ENCODE data around the gene MYH13. TPM values are rescaled to one million over a fixed set of nuclear protein-coding genes. Genes with fewer than 3 reads are reported as not detected.

MYH13 gene
- total RNA-seq, 8 experiments from 2014 or later, result 0.09 TPM; not detected in 7

GRCh38 chr17:10380631-10381408, 8.0 kb upstream of the MYH13 start:
- Histone ChIP-seq H3K4me1 (replicated peaks in 1 of 2) (no peaks in the 10 kb centered on the region), H3K27ac (no peak overlapping the region), H3K4me3 (no peak overlapping the region)
- WGBS, 10 experiments, result 47 to 100% (median 67%) methylated on average over 3 of the region's 3 CpGs; no CpG with 5 or more reads in 2 of the 10 experiments
- no peak for ATAC-seq (replicated peaks in 6 of 8)
- in situ Hi-C loops (cut with MboI; ENCODE audit: low pct_unique_long_range_greater_than_20kb in 2 of 9, low sequenced_read_pairs in 9 of 9, unreplicated experiment in 9 of 9), result no loop called here

- Histone ChIP-seq H3K4me1 (replicated peaks in 1 of 2) (no peaks in the 10 kb centered on the region), H3K4me3 (no peak overlapping the region), H3K27ac (no peak overlapping the region)
- in situ Hi-C loops (cut with MboI; ENCODE audit: low pct_unique_long_range_greater_than_20kb in 2 of 9, low sequenced_read_pairs in 9 of 9, unreplicated experiment in 9 of 9), result no loop called here
- no peak for ATAC-seq (replicated peaks in 6 of 8)
- 50 to 87% (median 76%) methylated on average over 1 to 6 of the region's 7 CpGs; no CpG with 5 or more reads in 3 of the 10 experiments for WGBS, 10 experiments
These were observed 2.7 kb downstream of the MYH13 start for GRCh38 chr17:10370016-10370608.

GRCh38 chr17:10369239-10369638, 3.6 kb downstream of the MYH13 start:
- Histone ChIP-seq H3K4me1 (replicated peaks in 1 of 2) (no peaks in the 10 kb centered on the region), H3K27ac (no peak overlapping the region), H3K4me3 (no peak overlapping the region)
- no peak for ATAC-seq (replicated peaks in 6 of 8)
- 0 to 89% (median 57%) methylated on average over 1 of the region's 1 CpG for WGBS, 10 experiments
- in situ Hi-C loops (cut with MboI; ENCODE audit: low pct_unique_long_range_greater_than_20kb in 2 of 9, low sequenced_read_pairs in 9 of 9, unreplicated experiment in 9 of 9), result no loop called here

GRCh38 chr17:10368561-10368960, 4.2 kb downstream of the MYH13 start:
- H3K4me1 ChIP-seq (replicated peaks in 1 of 2), result no peaks in the 10 kb centered on the region
- in situ Hi-C loops (cut with MboI; ENCODE audit: low pct_unique_long_range_greater_than_20kb in 2 of 9, low sequenced_read_pairs in 9 of 9, unreplicated experiment in 9 of 9), result no loop called here
- no peak for ATAC-seq (replicated peaks in 6 of 8)
- H3K4me3 ChIP-seq, result no peak overlapping the region
- WGBS, 10 experiments, result 17 to 88% (median 83%) methylated on average over 1 to 3 of the region's 3 CpGs; no CpG with 5 or more reads in 3 of the 10 experiments
- H3K27ac ChIP-seq, result no peak overlapping the region

- ATAC-seq (replicated peaks in 6 of 8), result peak in 2 of 8 experiments; percentile 39 to 46
- no peak overlapping the region for H3K27ac ChIP-seq
- H3K4me3 ChIP-seq, result no peak overlapping the region
- no peaks in the 10 kb centered on the region for H3K4me1 ChIP-seq (replicated peaks in 1 of 2)
- in situ Hi-C loops (cut with MboI; ENCODE audit: low pct_unique_long_range_greater_than_20kb in 2 of 9, low sequenced_read_pairs in 9 of 9, unreplicated experiment in 9 of 9), result no loop called here
These were observed 12.2 kb downstream of the MYH13 start for GRCh38 chr17:10360578-10360977.

GRCh38 chr17:10357768-10358167, 15.0 kb downstream of the MYH13 start:
- Histone ChIP-seq H3K27ac (no peak overlapping the region), H3K4me1 (replicated peaks in 1 of 2) (no peaks in the 10 kb centered on the region), H3K4me3 (no peak overlapping the region)
- ATAC-seq (replicated peaks in 6 of 8), result peak in 1 of 8 experiments; percentile 47
- whole genome bisulfite sequencing, 10 experiments, result 10 to 38% (median 23%) methylated on average over 1 to 4 of the region's 4 CpGs; no CpG with 5 or more reads in 4 of the 10 experiments
- in situ Hi-C loops (cut with MboI; ENCODE audit: low pct_unique_long_range_greater_than_20kb in 2 of 9, low sequenced_read_pairs in 9 of 9, unreplicated experiment in 9 of 9), result no loop called here

- 32 to 87% (median 75%) methylated on average over 2 to 9 of the region's 9 CpGs; no CpG with 5 or more reads in 1 of the 10 experiments for WGBS, 10 experiments
- H3K4me3 ChIP-seq, result no peak overlapping the region
- no peak overlapping the region for H3K27ac ChIP-seq
- no peak for ATAC-seq (replicated peaks in 6 of 8)
- in situ Hi-C loops (cut with MboI; ENCODE audit: low pct_unique_long_range_greater_than_20kb in 2 of 9, low sequenced_read_pairs in 9 of 9, unreplicated experiment in 9 of 9), result no loop called here
- H3K4me1 ChIP-seq (replicated peaks in 1 of 2), result no peaks in the 10 kb centered on the region
These were observed 18.2 kb downstream of the MYH13 start for GRCh38 chr17:10354651-10355050.

GRCh38 chr17:10352893-10353292, 19.9 kb downstream of the MYH13 start:
- in situ Hi-C loops (cut with MboI; ENCODE audit: low pct_unique_long_range_greater_than_20kb in 2 of 9, low sequenced_read_pairs in 9 of 9, unreplicated experiment in 9 of 9), result no loop called here
- Histone ChIP-seq H3K27ac (no peak overlapping the region), H3K4me1 (replicated peaks in 1 of 2) (no peaks in the 10 kb centered on the region), H3K4me3 (no peak overlapping the region)
- peak in 1 of 8 experiments; percentile 69 for ATAC-seq (replicated peaks in 6 of 8)

GRCh38 chr17:10349403-10349802, 23.4 kb downstream of the MYH13 start:
- H3K4me3 ChIP-seq, result no peak overlapping the region
- no peaks in the 10 kb centered on the region for H3K4me1 ChIP-seq (replicated peaks in 1 of 2)
- 80 to 100% (median 94%) methylated on average over 1 of the region's 1 CpG; no CpG with 5 or more reads in 6 of the 10 experiments for WGBS, 10 experiments
- peak in 1 of 8 experiments; percentile 13 for ATAC-seq (replicated peaks in 6 of 8)
- in situ Hi-C loops (cut with MboI; ENCODE audit: low pct_unique_long_range_greater_than_20kb in 2 of 9, low sequenced_read_pairs in 9 of 9, unreplicated experiment in 9 of 9), result loop anchor here in 2 of 9 experiments (25.0 kb wide), 1 partner anchor 263 kb away; no protein-coding TSS in a partner anchor
- no peak overlapping the region for H3K27ac ChIP-seq

GRCh38 chr17:10344816-10345215, 28.0 kb downstream of the MYH13 start:
- H3K27ac ChIP-seq, result no peak overlapping the region
- WGBS, 10 experiments, result 0 to 100% (median 84%) methylated on average over 1 to 2 of the region's 3 CpGs; no CpG with 5 or more reads in 4 of the 10 experiments
- H3K4me3 ChIP-seq, result no peak overlapping the region
- no peak for ATAC-seq (replicated peaks in 6 of 8)
- in situ Hi-C loops (cut with MboI; ENCODE audit: low pct_unique_long_range_greater_than_20kb in 2 of 9, low sequenced_read_pairs in 9 of 9, unreplicated experiment in 9 of 9), result loop anchor here in 2 of 9 experiments (25.0 kb wide), 1 partner anchor 267 kb away; no protein-coding TSS in a partner anchor
- no peaks in the 10 kb centered on the region for H3K4me1 ChIP-seq (replicated peaks in 1 of 2)

GRCh38 chr17:10339051-10339450, 33.8 kb downstream of the MYH13 start:
- 41 to 100% (median 87%) methylated on average over 2 to 8 of the region's 8 CpGs; no CpG with 5 or more reads in 2 of the 10 experiments for WGBS, 10 experiments
- no peak overlapping the region for H3K27ac ChIP-seq
- H3K4me1 ChIP-seq (replicated peaks in 1 of 2), result no peaks in the 10 kb centered on the region
- ATAC-seq (replicated peaks in 6 of 8), result no peak
- H3K4me3 ChIP-seq, result no peak overlapping the region
- in situ Hi-C loops (cut with MboI; ENCODE audit: low pct_unique_long_range_greater_than_20kb in 2 of 9, low sequenced_read_pairs in 9 of 9, unreplicated experiment in 9 of 9), result loop anchor here in 2 of 9 experiments (25.0 kb wide), 1 partner anchor 273 kb away; no protein-coding TSS in a partner anchor

GRCh38 chr17:10337976-10338375, 34.8 kb downstream of the MYH13 start:
- 0 to 84% (median 15%) methylated on average over 3 to 9 of the region's 9 CpGs; no CpG with 5 or more reads in 3 of the 10 experiments for WGBS, 10 experiments
- no peak overlapping the region for H3K27ac ChIP-seq
- no peak overlapping the region for H3K4me3 ChIP-seq
- in situ Hi-C loops (cut with MboI; ENCODE audit: low pct_unique_long_range_greater_than_20kb in 2 of 9, low sequenced_read_pairs in 9 of 9, unreplicated experiment in 9 of 9), result loop anchor here in 2 of 9 experiments (25.0 kb wide), 1 partner anchor 274 kb away; no protein-coding TSS in a partner anchor
- ATAC-seq (replicated peaks in 6 of 8), result peak in 2 of 8 experiments; percentile 21 to 73
- H3K4me1 ChIP-seq (replicated peaks in 1 of 2), result no peaks in the 10 kb centered on the region

- no peak for ATAC-seq (replicated peaks in 6 of 8)
These were observed 35.7 kb downstream of the MYH13 start for GRCh38 chr17:10337136-10337535.

More at GRCh38 chr17:10337136-10337535, 35.7 kb downstream of the MYH13 start:
- in situ Hi-C loops (cut with MboI; ENCODE audit: low pct_unique_long_range_greater_than_20kb in 2 of 9, low sequenced_read_pairs in 9 of 9, unreplicated experiment in 9 of 9), result loop anchor here in 2 of 9 experiments (25.0 kb wide), 1 partner anchor 275 kb away; no protein-coding TSS in a partner anchor
- Histone ChIP-seq H3K27ac (no peak overlapping the region), H3K4me3 (no peak overlapping the region), H3K4me1 (replicated peaks in 1 of 2) (no peaks in the 10 kb centered on the region)
- WGBS, 10 experiments, result 0 to 90% (median 50%) methylated on average over 1 to 4 of the region's 10 CpGs; no CpG with 5 or more reads in 5 of the 10 experiments
